GM12875 (cell line): ENCODE results near the gene SH3BP2.

Experiments used
- H3K4me3 ChIP-seq: one replicate; pipeline ENCODE4 v1.5.1; 2011; ENCODE audit warnings: low read depth, low read length, control low read depth
- TF ChIP-seq, protein P1 (sequence below): IDR thresholded peaks from 2 replicates; pipeline ENCODE4 v1.5.1; 2011; ENCODE audit warnings: low read depth, mild to moderate bottlenecking, control low read depth, inconsistent platforms, low read length, moderate library complexity, borderline replicate concordance; ENCODE audit not compliant: insufficient read depth

Gene SH3BP2

DNA sequence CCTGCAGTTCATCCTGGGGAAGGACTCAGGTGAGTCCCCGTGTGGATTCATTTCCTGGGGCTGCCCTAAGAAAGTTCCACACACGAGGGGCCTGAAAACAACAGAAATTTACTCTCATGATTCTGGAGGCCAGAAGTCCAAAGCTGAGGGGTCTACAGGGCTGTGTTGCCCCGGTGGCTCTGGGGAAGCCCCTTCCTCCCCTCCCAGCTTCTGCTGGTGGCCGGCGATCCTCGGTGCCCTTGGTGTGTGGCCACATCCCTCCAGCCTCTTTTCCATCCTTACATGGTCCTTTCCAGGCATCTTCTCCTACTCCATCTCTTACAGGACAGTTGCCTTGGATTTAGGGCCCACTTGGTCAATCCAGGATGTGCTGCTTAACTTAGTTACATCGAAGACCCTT lies 15.1 kb downstream of the SH3BP2 start:
- no peak overlapping the region for H3K4me3 ChIP-seq
- TF ChIP-seq, protein P1, sequence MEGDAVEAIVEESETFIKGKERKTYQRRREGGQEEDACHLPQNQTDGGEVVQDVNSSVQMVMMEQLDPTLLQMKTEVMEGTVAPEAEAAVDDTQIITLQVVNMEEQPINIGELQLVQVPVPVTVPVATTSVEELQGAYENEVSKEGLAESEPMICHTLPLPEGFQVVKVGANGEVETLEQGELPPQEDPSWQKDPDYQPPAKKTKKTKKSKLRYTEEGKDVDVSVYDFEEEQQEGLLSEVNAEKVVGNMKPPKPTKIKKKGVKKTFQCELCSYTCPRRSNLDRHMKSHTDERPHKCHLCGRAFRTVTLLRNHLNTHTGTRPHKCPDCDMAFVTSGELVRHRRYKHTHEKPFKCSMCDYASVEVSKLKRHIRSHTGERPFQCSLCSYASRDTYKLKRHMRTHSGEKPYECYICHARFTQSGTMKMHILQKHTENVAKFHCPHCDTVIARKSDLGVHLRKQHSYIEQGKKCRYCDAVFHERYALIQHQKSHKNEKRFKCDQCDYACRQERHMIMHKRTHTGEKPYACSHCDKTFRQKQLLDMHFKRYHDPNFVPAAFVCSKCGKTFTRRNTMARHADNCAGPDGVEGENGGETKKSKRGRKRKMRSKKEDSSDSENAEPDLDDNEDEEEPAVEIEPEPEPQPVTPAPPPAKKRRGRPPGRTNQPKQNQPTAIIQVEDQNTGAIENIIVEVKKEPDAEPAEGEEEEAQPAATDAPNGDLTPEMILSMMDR: no peak

DNA sequence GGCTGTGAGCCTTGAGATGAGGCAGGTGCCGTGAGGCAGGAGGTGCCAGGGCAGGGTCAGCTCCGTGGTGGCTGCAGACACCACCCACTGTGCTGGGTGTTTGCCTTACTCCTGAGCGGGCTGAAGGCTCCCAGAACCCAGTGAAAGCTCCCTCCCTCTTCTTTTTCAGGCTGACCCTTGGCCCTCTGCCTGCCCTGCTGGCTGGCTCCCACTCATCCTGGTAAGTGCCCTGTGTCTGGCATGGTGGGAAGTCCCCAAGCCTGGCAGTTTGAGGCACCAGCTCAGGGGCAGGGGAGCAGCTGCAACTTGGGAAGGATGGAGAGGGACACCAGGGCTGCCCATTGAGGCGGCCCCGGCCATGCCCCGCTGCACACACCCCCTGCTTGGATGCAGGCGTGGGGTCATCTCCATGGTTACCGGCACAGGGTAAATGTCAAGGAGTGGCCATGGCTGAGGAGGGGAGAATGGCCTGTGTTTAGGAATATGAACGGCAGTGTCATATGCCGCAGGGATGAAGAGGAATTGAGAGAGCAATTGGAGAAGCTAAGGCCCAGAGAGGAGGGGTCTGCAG lies 16.8 kb downstream of the SH3BP2 start:
- H3K4me3 ChIP-seq: no peak overlapping the region
- TF ChIP-seq, protein P1: no peak

DNA sequence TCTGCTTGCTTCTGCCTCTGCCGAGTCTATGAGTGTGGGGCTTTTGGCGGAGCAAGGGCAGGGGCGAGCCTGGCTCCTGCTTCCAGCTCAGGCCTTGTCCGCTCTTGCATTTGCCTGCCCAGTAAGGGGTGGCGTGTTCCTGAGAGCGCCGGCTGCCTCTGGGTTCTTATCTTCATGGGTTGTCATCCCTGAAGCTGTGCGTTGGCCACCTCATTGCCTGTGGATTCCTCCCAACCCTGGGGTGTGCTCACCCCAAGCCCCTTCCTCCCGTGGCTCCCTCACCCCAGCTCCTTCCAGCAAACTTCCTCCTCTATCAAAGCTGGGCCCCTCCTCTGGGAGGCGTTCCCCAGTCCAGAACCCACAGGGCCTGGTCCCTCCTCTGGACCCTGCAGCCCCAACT lies 17.5 kb downstream of the SH3BP2 start:
- TF ChIP-seq, protein P1: no peak
- no peak overlapping the region for H3K4me3 ChIP-seq

DNA sequence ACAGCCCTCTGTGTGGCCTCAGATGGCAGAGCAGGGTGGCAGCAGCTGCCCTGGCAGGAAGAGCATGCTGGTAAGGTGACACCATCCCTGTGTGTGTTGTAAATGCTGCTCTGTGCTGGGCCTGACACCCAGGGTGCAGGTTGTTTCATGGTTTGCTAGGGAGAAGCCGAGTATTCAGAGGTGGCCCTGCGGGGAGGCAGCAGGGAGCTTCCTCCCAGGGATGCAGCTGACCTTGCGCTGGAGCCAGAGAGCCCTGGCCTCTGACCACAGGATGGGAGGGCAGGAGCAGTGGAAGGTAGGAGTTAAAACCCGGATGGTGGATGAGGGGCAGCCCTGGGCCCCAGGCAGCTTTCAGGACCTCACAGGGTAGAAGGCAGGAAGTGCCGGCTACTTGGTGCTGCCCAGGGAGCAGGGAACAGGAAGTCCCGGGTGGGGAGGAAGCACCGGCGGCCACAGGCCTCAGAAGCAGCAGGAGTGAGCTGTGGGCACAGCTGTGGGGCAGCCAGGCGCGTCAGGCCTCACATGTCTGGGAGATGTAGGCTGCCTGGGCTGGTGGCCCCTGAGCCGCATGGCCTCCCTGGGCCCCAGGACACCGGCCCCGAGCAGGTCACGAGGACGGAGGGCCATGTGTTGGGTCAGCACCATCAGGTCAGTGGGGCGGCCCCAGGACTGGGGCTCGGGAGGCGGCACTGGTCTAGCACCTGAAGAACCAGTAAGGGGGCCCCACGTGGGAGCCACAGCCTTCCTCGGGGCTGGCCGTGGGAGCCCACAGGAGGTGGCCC lies 19.1 kb downstream of the SH3BP2 start:
- H3K4me3 ChIP-seq: peak overlapping the region; percentile 86
- TF ChIP-seq, protein P1: no peak

DNA sequence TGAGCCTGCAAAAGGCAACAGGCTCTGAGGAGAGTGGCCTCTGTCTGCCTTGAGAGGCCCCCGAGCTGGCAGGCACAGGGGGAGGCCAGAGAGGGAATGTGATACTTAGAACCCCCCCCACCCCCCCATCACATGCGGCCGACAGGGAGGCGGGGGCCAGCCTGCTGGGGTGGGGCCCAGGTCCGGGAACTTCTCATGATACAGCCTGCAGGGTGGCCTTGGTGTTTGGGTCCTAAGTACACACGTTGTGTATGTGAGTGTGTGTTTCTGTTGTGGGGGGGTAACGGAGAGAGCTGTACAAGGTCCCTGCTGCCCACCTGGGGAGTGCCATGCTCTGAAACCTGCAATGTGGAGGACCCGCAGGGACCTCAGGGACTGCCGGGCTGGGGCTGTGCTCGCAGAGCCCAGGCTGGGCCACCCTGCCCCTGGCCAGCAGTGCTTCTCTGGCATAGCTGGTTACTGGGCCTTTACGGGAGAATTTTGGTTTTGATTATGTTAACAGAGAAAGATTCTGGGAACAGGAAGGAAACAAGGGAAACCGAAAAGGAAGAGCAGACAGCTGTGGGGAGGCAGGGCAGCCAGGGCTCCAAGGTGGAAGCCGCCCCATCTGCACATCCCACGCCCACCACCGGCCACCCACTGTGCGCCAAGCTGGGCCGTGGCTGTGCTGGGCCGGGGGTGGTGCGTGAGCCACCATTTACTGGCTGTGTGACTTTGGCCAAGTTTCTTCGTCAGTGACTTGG lies 19.9 kb downstream of the SH3BP2 start:
- peak overlapping the region; percentile 86 for H3K4me3 ChIP-seq
- TF ChIP-seq, protein P1: no peak

DNA sequence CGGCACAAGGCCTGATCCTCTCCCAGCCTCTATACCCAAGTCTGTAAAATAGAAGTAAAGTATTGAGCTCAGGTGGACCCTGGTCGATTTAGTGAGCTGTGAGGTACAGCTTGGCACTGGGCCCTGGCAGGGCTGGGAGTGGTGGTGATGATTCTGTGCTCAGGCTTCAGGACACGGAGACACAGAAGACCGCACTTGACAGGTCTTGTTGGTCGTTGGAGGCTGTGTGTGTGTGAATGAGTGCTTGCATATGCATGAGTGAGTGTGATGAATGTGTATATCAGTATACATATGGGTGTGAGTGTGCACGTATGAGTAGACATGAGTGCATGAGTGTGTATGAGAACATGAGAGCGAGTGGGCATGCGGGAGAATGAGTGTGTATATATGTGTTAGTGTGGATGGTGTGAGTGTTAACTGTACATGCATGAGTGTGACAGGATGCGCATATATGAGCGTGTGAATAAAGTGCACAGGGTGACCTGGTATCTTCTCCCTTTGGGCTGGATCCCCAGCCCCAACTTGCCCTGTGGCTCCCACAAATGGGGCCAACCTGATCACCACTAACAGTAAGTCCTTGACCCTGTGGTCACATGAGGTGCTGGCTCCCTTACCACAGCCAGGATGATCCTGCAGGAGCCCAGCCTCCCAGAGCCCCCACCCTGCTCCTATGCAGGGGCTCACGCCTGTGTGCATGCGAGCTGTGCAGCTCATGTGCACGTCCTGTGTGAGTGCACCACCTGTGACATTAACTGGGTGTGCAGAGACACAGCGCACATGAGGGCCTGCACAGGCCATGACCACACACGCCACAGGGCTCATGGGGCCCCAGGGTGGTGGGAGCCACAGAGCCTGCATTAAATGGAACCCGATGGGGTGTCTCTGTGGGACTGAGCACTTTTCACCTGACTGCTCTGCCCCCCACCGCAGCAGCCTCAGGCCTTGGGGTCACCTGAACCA lies 20.8 kb downstream of the SH3BP2 start:
- TF ChIP-seq, protein P1: no peak
- peak overlapping the region; percentile 86 for H3K4me3 ChIP-seq
